HEK293 (cell line): ENCODE data around the gene MRPS10.

Source experiments
- TRIM28 ChIP-seq: IDR thresholded peaks from 2 replicates; pipeline ENCODE4 v1.6.1; 2011; ENCODE audit warnings: low read length, control low read depth, borderline replicate concordance
- ZNF184 ChIP-seq: fragments of 450-650 bp; IDR thresholded peaks from 2 replicates; pipeline ENCODE4 v1.5.1; 2018; ENCODE audit warnings: missing biosample characterization, mild to moderate bottlenecking, missing genetic modification characterization
- ZNF19 ChIP-seq: fragments of 450-650 bp; formaldehyde crosslinking; IDR thresholded peaks from 2 replicates; pipeline ENCODE4; 2016; ENCODE audit warnings: missing biosample characterization, missing genetic modification characterization, low read depth
- ZNF23 ChIP-seq: fragments of 450-650 bp; formaldehyde crosslinking; IDR thresholded peaks from 2 replicates; pipeline ENCODE4 v1.5.1; 2016; ENCODE audit warnings: missing biosample characterization, missing genetic modification characterization, borderline replicate concordance
- ZNF24 ChIP-seq: fragments of 450-650 bp; formaldehyde crosslinking; IDR thresholded peaks from 2 replicates; pipeline ENCODE4 v1.5.1; 2016; ENCODE audit warnings: missing biosample characterization, missing genetic modification characterization
- ZNF48 ChIP-seq: fragments of 450-650 bp; formaldehyde crosslinking; IDR thresholded peaks from 2 replicates; pipeline ENCODE4 v1.5.1; 2016; ENCODE audit warnings: missing biosample characterization, missing genetic modification characterization
- ZNF501 ChIP-seq: fragments of 450-650 bp; formaldehyde crosslinking; IDR thresholded peaks from 2 replicates; pipeline ENCODE4 v1.5.1; 2016; ENCODE audit warnings: missing biosample characterization, missing genetic modification characterization
- TF ChIP-seq, protein P1 (sequence below): fragments of 450-650 bp; formaldehyde crosslinking; IDR thresholded peaks from 2 replicates; pipeline ENCODE4 v1.5.1; 2016; ENCODE audit warnings: missing biosample characterization, missing genetic modification characterization
- TF ChIP-seq, protein P2 (sequence below): sonication (generic); formaldehyde crosslinking; IDR thresholded peaks from 2 replicates; pipeline ENCODE4 v1.8.1; 2022; ENCODE audit warnings: mild to moderate bottlenecking, moderate library complexity, missing genetic modification reagents
- TF ChIP-seq, protein P3 (sequence below): IDR thresholded peaks from 2 replicates; pipeline ENCODE4 v1.6.1; 2011; ENCODE audit warnings: mild to moderate bottlenecking, low read depth, low read length, borderline replicate concordance
- TF ChIP-seq, protein P4 (sequence below): fragments of 450-650 bp; formaldehyde crosslinking; IDR thresholded peaks from 2 replicates; pipeline ENCODE4 v1.5.1; 2016; ENCODE audit warnings: missing biosample characterization, missing genetic modification characterization, borderline replicate concordance
- TF ChIP-seq, protein P5 (sequence below): fragments of 450-650 bp; formaldehyde crosslinking; IDR thresholded peaks from 2 replicates; pipeline ENCODE4 v1.5.1; 2016; ENCODE audit warnings: missing biosample characterization, missing genetic modification characterization

DNA sequence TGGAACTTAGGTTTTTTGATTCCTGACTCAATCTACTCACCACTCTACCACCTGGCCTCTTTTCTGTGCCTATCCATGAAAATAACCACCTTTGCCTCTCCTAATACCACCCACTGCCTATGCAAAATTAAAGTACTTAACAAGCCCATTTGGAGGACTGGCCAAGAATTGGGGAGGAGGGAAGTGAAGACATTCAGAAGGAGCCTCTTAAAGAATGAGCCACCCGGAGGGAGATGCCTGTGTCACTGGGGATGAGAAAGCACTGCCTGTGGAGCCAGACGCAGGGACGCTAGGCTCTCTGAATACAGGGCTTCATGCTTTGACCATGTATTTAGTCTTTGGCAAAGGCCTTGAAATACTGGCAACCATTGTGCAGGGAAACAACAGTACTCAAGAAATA is 40.0 kb upstream of the MRPS10 start:
- no peak for TF ChIP-seq ZNF19
- TF ChIP-seq, protein P1, sequence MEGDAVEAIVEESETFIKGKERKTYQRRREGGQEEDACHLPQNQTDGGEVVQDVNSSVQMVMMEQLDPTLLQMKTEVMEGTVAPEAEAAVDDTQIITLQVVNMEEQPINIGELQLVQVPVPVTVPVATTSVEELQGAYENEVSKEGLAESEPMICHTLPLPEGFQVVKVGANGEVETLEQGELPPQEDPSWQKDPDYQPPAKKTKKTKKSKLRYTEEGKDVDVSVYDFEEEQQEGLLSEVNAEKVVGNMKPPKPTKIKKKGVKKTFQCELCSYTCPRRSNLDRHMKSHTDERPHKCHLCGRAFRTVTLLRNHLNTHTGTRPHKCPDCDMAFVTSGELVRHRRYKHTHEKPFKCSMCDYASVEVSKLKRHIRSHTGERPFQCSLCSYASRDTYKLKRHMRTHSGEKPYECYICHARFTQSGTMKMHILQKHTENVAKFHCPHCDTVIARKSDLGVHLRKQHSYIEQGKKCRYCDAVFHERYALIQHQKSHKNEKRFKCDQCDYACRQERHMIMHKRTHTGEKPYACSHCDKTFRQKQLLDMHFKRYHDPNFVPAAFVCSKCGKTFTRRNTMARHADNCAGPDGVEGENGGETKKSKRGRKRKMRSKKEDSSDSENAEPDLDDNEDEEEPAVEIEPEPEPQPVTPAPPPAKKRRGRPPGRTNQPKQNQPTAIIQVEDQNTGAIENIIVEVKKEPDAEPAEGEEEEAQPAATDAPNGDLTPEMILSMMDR (tag by site-specific recombination), result no peak
- no peak for TF ChIP-seq ZNF48
- TF ChIP-seq, protein P2, sequence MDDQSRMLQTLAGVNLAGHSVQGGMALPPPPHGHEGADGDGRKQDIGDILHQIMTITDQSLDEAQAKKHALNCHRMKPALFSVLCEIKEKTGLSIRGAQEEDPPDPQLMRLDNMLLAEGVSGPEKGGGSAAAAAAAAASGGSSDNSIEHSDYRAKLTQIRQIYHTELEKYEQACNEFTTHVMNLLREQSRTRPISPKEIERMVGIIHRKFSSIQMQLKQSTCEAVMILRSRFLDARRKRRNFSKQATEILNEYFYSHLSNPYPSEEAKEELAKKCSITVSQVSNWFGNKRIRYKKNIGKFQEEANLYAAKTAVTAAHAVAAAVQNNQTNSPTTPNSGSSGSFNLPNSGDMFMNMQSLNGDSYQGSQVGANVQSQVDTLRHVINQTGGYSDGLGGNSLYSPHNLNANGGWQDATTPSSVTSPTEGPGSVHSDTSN (CRISPR knock-in tag), result no peak
- TF ChIP-seq ZNF24, result no peak
- TF ChIP-seq, protein P3, sequence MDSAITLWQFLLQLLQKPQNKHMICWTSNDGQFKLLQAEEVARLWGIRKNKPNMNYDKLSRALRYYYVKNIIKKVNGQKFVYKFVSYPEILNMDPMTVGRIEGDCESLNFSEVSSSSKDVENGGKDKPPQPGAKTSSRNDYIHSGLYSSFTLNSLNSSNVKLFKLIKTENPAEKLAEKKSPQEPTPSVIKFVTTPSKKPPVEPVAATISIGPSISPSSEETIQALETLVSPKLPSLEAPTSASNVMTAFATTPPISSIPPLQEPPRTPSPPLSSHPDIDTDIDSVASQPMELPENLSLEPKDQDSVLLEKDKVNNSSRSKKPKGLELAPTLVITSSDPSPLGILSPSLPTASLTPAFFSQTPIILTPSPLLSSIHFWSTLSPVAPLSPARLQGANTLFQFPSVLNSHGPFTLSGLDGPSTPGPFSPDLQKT, result no peak
- TF ChIP-seq, protein P4, sequence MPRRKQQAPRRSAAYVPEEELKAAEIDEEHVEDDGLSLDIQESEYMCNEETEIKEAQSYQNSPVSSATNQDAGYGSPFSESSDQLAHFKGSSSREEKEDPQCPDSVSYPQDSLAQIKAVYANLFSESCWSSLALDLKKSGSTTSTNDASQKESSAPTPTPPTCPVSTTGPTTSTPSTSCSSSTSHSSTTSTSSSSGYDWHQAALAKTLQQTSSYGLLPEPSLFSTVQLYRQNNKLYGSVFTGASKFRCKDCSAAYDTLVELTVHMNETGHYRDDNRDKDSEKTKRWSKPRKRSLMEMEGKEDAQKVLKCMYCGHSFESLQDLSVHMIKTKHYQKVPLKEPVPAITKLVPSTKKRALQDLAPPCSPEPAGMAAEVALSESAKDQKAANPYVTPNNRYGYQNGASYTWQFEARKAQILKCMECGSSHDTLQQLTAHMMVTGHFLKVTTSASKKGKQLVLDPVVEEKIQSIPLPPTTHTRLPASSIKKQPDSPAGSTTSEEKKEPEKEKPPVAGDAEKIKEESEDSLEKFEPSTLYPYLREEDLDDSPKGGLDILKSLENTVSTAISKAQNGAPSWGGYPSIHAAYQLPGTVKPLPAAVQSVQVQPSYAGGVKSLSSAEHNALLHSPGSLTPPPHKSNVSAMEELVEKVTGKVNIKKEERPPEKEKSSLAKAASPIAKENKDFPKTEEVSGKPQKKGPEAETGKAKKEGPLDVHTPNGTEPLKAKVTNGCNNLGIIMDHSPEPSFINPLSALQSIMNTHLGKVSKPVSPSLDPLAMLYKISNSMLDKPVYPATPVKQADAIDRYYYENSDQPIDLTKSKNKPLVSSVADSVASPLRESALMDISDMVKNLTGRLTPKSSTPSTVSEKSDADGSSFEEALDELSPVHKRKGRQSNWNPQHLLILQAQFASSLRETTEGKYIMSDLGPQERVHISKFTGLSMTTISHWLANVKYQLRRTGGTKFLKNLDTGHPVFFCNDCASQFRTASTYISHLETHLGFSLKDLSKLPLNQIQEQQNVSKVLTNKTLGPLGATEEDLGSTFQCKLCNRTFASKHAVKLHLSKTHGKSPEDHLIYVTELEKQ (tag by site-specific recombination), result no peak
- TF ChIP-seq, protein P5, sequence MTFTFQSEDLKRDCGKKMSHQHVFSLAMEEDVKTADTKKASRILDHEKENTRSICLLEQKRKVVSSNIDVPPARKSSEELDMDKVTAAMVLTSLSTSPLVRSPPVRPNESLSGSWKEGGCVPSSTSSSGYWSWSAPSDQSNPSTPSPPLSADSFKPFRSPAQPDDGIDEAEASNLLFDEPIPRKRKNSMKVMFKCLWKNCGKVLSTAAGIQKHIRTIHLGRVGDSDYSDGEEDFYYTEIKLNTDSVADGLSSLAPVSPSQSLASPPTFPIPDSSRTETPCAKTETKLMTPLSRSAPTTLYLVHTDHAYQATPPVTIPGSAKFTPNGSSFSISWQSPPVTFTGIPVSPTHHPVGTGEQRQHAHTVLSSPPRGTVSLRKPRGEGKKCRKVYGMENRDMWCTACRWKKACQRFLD (tag by site-specific recombination), result no peak
- TF ChIP-seq ZNF184 (tag by site-specific recombination), result no peak
- TF ChIP-seq ZNF501 (tag by site-specific recombination), result no peak
- no peak for TF ChIP-seq TRIM28
- no peak for TF ChIP-seq ZNF23 (tag by site-specific recombination)
